ENCODE results near the gene SUCLG2.

The SUCLG2 gene

GRCh38 chr3:67500709-67501108 is 153.7 kb downstream of the SUCLG2 start:
- no peak for DNase-seq (ENCODE audit: low read depth in 1 of 2, low spot score in 1 of 2)
- H3K27me3 ChIP-seq (ENCODE audit: insufficient read depth, poor library complexity, severe bottlenecking), result no peaks in the 10 kb centered on the region
- H3K4me3 ChIP-seq (replicated peaks; ENCODE audit: insufficient read depth, low read length), result no peak overlapping the region
- no peak for TF ChIP-seq CTCF (IDR thresholded peaks at IDR 0.05; ENCODE audit: insufficient read depth, low read length)
- TF ChIP-seq SPI1 (IDR thresholded peaks at IDR 0.05; ENCODE audit: borderline replicate concordance, low read depth), result no peak
- TF ChIP-seq GABPA (IDR thresholded peaks at IDR 0.05; ENCODE audit: low read depth), result no peak
- TF ChIP-seq POLR2AphosphoS5 (IDR thresholded peaks at IDR 0.05; ENCODE audit: low read depth), result no peak
- TF ChIP-seq REST (IDR thresholded peaks at IDR 0.05; ENCODE audit: insufficient replicate concordance, low read depth), result no peak
- no peak overlapping the region for H3K27ac ChIP-seq (replicated peaks)

GRCh38 chr3:67497746-67498145 is 156.7 kb downstream of the SUCLG2 start:
- Histone ChIP-seq H3K27me3 (ENCODE audit: insufficient read depth, poor library complexity, severe bottlenecking) (no peaks in the 10 kb centered on the region), H3K4me3 (replicated peaks; ENCODE audit: insufficient read depth, low read length) (no peak overlapping the region), H3K27ac (replicated peaks) (no peak overlapping the region)
- TF ChIP-seq POLR2AphosphoS5 (IDR thresholded peaks at IDR 0.05; ENCODE audit: low read depth), result no peak
- no peak for DNase-seq (ENCODE audit: low read depth in 1 of 2, low spot score in 1 of 2)

GRCh38 chr3:67495751-67496150 is 158.7 kb downstream of the SUCLG2 start:
- no peak overlapping the region for H3K4me3 ChIP-seq (replicated peaks; ENCODE audit: insufficient read depth, low read length)
- TF ChIP-seq POLR2AphosphoS5 (IDR thresholded peaks at IDR 0.05; ENCODE audit: low read depth) (no peak), REST (IDR thresholded peaks at IDR 0.05; ENCODE audit: insufficient replicate concordance, low read depth) (no peak), CTCF (IDR thresholded peaks at IDR 0.05; ENCODE audit: insufficient read depth, low read length) (no peak), SPI1 (IDR thresholded peaks at IDR 0.05; ENCODE audit: borderline replicate concordance, low read depth) (no peak)
- DNase-seq (ENCODE audit: low read depth in 1 of 2, low spot score in 1 of 2), result no peak
- no peaks in the 10 kb centered on the region for H3K27me3 ChIP-seq (ENCODE audit: insufficient read depth, poor library complexity, severe bottlenecking)
- H3K27ac ChIP-seq (replicated peaks), result no peak overlapping the region

DNA sequence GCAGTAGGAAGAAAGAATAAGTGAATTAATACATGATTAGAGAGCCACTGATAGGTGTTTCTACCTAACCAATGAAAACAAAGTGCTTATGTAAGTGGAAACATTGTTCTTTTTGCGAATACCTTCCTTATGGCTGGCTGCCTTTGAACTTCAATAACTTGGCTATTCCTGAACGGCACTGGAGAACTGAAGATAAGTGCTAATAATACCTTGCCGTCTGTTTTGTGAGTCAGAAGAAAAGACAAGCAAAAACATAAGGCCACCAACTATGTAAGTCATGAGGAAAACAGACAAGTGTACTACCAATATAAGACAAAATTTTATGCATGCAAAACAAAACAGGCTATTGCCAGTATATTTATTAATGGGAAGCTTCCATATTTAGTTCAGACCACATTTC is 160.6 kb downstream of the SUCLG2 start:
- TF ChIP-seq CTCF (IDR thresholded peaks at IDR 0.05; ENCODE audit: insufficient read depth, low read length) (no peak), SPI1 (IDR thresholded peaks at IDR 0.05; ENCODE audit: borderline replicate concordance, low read depth) (no peak), POLR2AphosphoS5 (IDR thresholded peaks at IDR 0.05; ENCODE audit: low read depth) (no peak), REST (IDR thresholded peaks at IDR 0.05; ENCODE audit: insufficient replicate concordance, low read depth) (no peak), GABPA (IDR thresholded peaks at IDR 0.05; ENCODE audit: low read depth) (no peak)
- no peak for DNase-seq (ENCODE audit: low read depth in 1 of 2, low spot score in 1 of 2)
- Histone ChIP-seq H3K27ac (replicated peaks) (no peak overlapping the region), H3K27me3 (ENCODE audit: insufficient read depth, poor library complexity, severe bottlenecking) (no peaks in the 10 kb centered on the region), H3K4me3 (replicated peaks; ENCODE audit: insufficient read depth, low read length) (no peak overlapping the region)

All from HL-60 (cell line).